ENCODE results near the gene RNF220.
A peak's percentile ranks its signal among the peaks of the same experiment; 100 is the strongest.

The RNF220 gene

DNA sequence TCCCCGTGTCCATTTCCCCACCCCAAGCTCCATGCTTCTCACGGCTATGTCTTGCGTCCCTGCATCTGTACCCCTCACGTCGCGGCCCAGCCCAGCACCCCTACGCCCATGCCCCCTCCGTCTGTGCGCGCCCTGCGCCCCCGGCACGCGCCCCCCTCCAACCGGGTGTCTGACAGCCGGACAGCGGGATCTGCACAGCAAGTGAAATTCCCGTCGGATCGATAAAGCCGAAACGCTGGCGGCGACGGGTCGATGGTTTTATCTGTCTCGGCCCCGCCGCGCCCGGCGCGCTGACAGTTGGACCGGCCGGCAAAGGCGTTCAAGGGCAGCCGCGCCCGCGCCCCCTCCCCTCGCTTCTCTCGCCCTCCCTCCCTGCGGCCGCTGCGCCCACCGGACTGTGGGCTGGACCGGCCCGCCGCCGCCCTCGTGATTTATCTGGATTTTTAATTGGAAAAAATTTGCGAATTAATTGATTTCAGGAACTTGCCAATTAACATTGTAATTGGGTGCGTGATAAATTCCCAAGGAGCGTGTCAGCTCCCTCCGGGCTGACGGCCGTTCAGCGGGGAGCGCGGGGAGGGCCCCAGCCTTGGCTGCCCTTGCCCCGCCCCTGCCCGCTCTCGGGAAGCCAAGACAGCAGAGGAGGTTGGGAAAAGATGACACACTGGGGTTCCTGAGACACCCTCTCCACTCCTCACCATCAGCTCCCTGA, 212.1 kb downstream of the RNF220 start:
- no peak for DNase-seq

DNA sequence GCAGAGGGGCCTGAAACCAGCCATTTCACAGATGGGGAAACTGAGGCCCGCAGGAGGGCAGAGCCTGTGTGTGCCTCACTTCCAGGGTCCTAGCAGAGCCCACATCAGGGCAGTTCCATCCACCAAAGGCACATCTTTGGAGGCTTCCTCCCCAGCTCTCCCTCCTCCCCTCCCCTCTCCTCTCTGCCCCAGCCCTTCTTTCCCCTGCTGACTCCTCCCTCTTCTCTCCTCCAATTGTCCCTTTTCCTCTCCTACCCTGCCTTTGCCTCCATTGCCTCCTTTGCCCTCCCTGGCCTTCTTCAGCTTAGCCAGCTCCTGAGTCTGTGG, 212.6 kb downstream of the RNF220 start:
- no peak for DNase-seq

DNA sequence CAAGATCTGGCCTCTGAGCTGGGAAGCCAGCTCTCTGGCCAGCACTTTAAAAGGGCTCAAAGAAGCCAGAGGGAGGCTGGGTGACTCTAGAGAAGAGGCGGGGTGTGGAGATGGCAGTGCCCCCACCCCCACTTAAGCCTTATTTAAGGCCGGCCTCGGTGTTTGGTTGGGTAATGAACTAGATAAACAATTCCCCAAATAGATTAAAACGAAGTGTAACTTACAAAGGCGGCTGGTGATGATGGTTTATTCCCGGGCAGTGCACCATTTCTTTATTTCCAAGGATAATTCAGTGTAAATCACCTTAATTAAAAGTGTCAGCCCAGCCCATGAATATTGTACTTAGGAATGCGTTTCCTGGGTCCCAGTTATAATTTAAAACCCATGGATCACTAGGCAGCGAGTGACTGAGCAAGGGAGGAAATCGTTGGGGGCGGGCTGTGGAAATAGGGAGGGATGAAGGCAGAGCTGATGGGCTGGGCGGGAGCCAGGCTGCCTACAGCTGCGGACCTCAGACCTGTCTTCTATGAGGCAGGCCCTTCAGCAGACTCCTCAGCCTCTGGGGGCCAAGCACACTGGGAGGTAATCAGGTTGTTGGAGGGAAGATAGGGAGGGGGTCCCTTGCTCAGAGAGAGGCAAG, 214.3 kb downstream of the RNF220 start:
- no peak for DNase-seq

DNA sequence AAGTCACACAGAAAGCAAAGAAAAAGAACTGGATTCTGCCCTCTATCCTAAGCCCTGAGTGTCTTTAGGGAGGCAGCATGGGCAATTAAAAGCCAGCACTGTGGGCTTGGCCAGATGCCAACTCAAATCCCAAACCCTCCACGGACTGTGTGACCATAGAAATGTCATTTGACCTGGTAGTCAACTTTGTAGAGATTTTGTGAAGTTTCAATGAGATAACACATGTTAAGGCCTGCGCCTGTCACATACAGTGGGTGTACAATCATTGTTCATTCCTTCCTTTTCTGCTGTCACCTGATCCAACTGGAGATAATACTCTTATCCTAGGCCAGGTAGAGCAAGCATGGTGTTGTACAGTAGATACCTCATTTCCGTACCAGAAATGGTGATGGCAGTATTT, 215.0 kb downstream of the RNF220 start:
- DNase-seq = no peak

DNA sequence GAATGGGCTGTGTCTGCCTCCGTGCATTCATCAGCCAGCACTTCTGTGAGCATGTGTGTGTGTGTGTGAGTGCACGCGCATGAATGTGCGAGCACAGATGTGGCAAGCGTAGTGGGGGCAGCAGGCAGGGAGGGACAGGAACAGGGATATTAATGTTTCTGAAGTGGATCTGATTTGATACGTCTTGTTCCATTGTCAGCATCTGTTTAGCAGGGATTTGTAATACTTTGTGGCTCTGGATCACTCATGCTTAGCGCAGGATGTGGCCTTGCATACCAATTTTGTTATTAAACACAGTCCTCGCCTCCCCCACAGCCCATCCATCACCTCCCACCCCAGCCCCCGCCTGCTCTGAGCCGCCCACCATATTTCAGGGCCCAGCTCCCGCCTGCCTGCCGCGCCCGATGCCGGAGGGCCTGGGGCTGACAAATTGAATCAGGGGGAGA, 216.8 kb downstream of the RNF220 start:
- no peak for DNase-seq

DNA sequence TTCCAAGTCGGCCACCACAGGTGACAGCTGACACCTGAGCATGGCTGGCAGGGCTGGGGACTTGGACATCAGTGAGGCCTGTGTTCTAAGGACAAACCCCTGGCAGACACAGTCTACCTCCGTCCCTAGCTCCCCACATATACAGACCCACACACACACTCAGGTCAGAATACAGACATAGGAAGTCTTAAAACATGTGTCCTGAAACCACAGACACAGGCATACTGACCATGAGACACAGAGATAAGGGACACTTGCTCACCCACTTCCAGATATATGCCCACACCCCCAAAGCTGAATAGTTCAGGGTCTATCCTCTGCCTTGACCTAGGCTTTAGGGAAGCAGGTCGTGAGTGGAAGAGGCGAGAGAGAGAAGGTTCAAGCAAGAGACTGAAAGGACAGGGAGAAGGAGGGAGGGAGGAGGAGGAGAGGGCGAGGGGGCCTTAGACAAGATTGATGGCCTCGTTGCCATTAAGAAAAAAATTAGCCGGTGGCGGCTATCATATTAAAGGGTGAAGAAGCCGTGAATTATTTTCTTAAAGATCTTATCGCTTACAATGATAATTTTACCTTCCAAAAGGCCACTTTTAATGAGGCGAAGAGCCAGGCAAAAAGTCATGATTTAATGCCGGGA, 219.3 kb downstream of the RNF220 start:
- no peak for DNase-seq

DNA sequence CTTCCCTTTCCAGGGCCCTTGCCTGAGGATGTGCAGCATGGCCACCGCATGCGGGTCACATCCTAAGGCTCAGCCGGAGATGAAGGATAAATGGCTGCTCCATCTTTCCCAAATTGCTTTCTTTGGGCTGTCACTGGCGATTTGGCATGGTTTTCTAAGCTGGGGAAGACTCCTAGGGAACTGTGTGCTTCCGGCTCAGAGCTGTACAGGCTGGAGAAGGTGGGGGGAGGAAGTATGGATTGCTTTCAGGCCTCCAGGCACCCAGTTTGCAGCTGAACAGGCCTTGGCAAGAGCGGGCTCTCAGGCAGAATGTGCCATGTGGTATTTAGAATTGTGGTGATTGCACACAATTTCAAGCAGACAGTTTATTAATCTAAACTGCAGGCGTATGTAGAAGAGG, 220.3 kb downstream of the RNF220 start:
- no peak for DNase-seq

DNA sequence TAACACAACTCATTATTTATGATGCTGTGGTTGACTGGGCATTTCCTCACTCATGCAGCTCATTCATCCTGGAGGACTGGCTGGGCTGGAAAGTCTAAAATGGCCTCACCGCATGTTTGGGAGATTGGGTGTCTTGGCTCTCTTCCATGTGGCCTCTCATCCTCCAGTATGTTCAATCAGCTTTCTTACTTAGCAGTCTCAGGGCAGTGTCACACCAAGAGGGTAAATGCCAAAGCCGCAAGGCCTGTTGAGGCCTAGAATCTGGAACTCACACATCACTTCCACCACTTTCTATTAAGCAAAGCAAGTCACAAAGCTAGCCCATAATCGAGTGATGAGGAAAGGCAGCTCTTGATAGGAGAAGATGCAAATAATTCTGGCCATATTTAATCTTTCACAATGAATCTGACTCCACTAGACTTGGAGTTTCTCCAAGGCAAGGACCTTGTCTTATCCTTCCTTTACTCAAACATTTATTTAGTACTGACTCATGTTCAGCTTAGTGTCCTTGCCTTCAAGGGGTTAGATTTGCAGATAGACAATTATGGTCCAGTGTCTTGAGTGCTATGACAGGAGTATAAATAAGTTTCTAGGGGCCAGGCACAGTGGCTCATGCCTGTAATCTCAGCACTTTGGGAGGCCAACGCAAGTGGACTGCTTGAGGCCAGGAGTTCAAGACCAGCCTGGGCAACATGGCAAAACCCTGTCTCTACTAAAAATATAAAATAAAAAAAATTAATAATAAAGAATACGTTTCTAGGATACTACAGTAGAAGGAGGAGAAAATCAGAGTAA, 224.1 kb downstream of the RNF220 start:
- DNase-seq = no peak

DNA sequence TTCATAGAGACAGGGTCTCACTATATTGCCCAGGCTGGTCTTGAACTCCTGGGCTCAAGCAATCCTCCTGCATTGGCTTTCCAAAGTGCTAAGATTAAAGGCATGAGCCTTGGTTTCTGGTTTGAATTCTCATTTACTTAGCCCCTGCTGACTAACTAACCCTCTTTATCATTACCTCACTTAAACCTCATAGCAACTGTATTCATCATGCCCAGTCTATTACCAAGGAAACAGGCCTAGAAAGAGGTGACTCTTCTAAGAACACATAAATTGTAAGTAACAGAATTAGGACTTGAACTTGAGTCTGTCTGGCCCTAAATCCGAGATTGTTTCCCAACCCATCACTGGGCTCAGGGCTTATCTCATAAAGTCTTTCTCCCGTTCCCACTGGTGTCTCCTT, 225.1 kb downstream of the RNF220 start:
- DNase-seq = no peak

DNA sequence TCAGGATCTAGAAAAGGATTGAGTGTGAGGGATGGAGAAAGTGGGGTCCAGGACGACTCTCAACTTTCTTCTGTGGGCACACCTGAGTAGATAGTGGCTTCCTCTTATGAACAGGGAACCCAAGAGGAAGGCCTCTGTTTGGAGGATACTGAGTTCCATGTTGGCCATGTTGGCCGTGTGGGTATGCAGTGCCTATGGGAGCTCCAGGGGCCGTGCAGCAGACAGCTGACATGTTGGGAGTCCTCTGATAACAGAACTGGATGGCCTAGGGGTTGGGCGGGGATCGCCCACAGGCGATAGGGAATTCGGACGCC, 226.2 kb downstream of the RNF220 start:
- no peak for DNase-seq

DNA sequence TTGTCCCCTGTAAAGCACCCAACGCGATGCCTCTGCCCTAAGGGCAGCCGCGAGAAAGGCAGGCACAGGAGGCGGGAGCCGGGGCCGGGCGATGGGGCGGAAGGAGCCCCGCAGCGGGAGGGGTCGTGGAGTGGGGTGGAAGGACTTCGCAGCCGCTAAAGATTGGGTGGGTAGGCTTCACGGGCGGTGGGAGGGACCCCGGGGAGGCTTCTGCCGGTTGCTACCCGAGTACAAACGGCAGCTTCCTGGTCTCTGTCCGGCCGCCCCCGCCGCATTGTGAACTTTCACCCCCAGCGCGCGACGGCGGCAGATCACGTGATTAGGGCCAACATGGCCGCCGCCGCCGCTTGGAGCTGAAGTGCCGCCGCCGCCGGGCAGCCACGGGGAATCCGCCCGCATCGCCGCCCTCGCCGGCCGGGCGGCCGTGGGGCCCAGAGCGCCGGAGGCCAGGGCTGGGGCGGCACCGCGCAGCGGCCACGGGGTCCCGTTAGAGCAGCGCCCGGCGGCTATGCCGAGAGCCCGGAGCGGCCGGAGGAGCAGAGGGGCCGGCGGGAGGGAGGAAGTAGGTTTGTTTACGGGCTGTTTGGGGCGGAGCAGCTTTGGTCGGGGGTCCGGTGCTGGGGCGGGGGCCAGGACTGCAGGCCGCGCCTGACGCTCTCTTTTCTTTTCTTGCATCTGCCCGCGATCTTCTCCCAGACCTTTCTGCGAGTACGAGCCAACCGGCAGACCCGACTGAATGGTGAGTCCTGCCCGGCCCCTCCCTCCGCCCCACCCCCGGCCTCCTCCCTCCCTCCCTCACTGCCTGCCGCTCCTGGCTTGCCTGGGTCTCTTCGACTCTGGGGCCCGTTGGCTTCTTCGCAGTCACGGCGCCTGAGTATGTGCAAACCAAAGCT, 226.8 kb downstream of the RNF220 start:
- peak; percentile 65 for DNase-seq

DNA sequence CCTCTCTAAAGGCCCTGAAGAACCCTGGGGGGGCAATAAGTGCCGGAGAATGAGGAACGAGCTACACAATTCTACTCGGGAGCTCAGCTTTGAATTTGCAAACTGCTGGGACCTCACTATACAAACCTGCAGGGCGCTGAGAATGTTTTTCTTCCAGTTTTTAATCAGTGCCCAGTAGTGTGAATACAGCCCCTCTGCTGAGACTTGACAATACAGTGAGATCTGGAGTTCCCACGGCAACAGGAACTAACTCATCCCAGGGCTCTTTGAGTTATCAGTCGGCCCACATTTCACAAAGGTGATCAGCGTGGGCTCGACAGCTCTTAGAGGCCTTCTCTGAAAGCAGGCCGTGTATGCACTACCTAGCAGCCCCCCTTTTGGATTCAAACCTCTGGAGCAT, 227.5 kb downstream of the RNF220 start:
- DNase-seq = no peak

DNA sequence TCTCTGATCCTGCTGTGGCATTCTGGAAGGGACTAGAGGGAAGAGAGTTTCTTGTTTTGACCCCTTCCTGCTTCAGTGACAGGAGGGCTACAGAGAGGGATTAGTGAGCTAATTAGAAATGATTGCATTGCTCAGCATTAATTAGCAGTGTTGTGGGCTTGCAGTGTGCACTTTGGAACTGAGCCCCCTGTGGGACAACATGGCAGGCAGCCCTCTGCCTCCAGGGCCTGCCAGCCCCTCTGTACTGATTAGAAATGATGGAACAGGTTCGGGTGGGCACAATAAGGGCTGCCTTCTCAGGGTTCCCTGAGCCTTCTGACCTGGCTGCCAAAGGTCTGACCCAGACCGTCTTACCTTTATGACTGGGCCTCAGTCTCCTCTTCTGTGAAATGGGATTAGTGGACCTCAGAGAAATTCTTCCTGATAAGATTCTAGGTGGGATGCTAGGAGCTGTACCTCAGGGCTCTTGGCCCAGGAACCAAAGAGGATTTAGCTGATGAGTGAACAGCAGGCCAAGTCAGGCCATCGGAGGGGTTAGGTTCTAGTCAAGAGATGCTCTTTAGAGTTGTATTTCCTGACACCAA, 229.6 kb downstream of the RNF220 start:
- DNase-seq = no peak

DNA sequence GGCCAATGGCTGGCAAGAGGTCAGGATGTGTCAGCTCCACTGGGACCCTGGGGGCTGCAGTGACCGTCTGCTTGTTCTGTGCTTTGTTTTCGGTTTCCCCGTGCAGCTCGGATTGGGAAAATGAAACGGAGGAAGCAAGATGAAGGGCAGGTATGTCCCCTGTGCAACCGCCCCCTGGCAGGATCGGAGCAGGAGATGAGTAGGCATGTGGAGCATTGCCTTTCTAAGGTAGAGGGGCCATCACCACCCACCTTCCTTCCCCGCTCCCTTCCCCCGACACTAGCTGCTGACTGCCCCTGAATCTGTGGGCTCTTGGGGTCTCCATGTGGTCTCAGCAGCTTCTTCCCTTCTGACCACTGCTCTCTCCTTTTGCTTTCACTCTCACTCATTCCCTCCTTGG, 230.4 kb downstream of the RNF220 start:
- DNase-seq = no peak

DNA sequence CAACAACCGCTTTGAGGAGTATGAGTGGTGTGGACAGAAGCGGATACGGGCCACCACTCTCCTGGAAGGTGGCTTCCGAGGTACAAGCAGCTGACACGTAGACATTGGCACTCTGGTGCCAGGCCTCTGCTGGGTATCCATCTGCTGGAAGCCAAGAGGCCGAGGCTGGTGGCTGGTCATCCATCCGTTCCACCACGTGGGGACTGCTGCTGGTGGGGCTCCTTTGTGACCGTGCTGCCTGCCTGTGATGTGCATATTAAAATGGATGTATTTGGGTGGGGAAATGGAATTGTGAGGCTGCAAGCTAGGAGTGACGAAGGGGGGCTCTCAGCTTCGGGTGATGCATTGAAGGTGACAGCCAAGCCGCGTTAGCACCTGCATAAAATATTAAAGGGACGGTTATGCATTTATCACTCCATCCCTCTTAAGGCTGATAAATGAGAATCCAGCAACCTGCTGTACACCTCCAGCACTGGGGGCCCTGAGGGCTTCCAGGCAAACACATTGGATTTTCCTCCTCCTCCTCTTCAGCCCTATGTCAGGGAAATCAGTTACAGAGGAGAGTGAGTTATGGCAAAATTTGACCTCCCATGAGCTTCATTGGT, 231.1 kb downstream of the RNF220 start:
- no peak for DNase-seq

DNA sequence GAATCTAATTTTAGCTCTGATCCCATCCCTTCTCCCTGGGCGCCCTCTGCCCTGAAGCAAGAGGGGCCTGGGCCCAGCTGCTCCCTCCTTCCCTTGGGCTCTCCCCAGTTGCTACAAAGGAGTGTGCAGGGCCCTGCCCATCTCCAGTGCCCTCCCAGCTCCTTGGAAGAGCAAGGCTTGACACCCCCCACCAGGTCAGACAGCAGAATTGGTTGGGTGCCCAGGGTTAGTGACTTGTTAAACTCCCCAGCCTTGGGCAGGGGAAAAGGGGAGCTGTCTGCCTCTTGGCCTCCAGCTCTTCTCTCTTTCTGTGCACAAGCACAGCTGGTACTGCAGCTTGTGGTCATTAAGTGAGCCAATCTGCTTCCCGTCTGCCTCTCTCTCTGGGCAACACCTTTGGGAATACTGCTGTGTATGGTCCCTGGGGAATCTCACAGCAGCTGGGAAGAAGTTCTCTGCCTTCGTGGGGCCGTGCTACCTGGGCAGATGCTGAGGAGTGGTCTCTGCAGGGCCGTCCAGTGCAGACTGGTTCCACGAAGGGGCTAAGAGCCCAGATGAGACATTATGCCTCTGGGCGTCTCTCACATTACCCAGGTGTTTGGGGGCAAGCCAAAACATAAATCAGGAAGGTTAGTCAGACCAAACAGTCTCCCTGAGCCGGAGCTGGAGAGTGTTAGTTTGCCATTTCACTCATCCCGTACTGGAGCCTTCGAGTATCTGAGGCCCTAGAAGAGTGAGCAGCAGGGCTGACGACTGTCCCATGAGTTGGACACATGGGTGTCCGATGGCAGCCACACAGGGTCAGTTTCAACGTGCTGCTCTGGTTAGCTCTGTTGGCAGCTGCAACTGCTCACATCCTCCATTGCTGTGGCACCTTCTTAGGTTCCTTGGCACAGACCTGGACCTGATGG, 231.9 kb downstream of the RNF220 start:
- DNase-seq = no peak

DNA sequence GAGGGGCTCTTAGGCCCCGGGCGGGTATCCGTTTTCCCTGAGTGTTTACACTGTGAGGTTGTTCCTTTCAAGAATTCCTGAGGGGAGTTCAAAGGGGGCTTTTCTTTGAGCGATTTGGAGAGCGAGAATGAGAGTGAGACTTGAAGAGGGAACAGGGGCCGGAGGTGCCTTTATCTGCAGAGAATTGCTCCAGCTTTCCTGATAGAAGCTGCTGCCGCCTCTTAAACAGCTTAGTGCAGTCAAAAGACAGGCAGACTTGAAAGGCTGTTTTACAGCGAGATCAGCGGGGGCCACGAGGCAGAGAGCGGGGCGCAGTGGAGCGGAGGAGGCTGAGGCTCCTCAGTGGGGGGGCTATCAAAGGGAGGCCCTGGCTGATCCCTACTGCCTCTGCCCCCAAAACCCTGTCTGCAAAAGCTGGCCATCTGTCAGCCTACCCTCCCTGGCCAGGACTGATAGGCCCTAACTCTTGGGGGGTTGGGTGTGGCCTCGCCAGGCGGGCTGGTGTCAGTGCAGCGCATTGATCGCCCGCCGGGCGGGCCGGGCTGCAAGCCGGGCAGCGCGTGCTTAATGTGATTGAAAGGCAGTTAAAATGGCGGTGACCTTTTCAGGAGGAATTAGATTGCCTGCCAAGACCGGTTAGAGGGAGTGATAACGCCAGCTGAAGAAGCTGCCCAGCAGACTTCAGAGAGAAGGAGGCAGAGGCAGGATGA, 232.8 kb downstream of the RNF220 start:
- no peak for DNase-seq

DNA sequence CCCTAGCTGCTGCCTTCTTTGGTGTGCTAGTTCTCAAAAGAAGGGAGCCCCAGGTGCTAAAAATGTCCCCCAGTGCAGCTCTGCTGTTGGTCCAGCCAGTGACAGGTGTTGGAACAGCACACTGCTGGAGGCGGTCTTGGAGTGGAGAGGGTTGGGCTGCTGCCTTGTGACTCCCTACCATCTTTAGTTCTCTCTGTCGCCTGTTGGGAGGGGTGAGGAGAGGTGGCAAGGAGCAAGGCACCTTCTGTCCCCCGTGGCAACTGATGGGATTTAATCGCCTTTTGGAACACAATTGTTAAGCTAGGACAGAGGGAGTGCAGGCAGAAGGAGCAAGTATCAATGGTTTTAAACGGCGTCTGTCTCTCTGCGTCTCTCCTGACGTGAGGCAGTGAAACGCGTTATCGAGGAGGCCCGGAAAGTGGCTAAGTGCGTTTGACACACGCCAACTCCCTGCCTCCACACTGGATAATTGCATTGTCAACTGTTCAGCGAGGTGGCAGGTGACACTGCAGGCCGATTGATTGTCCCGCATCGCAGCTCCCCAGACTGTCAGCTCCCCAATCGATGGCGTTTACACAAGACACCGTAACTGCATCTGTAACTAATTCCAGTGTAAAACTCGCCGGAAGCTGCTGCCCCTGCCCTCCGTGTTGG, 235.3 kb downstream of the RNF220 start:
- no peak for DNase-seq
